Transverse colon (tissue), 4 donors: ENCODE measurements around the gene KREMEN2. TPM values are rescaled to one million over a fixed set of nuclear protein-coding genes. Genes with fewer than 3 reads are reported as not detected.

Source experiments
- DNase-seq: peaks from one replicate; pipeline ENCODE4 v3.0.0-alpha.2; 2019
- H3K27ac ChIP-seq, 4 donors: fragments of 200-600 bp; sonication (generic); 2 replicates each; pipeline ENCODE4 v1.5.1; 2016 to 2018; ENCODE audit warnings: inconsistent platforms in 4 of 4
- H3K27me3 ChIP-seq: fragments of 200-600 bp; sonication (generic); 2 replicates; pipeline ENCODE4 v1.5.1; 2017; ENCODE audit warnings: inconsistent platforms
- H3K36me3 ChIP-seq, 4 donors: fragments of 200-600 bp; sonication (generic); 2 replicates each; pipeline ENCODE4 v1.5.1; 2017 to 2019; ENCODE audit warnings: inconsistent platforms in 4 of 4
- H3K4me1 ChIP-seq, 4 donors: fragments of 200-600 bp; sonication (generic); 2 replicates each; pipeline ENCODE4 v1.5.1; 2017 to 2020; ENCODE audit warnings: inconsistent platforms in 4 of 4
- H3K4me3 ChIP-seq, 4 donors: fragments of 200-600 bp; sonication (generic); 1 replicate in 1 of 4; 2 replicates in 3 of 4; pipeline versions ENCODE4 v1.5.1 to v1.6.1; 2017 to 2019; ENCODE audit warnings: inconsistent platforms in 4 of 4
- H3K9me3 ChIP-seq, 2 donors: fragments of 200-600 bp; sonication (generic); 2 replicates each; pipeline ENCODE4 v1.5.1; 2017 to 2019; ENCODE audit warnings: inconsistent platforms in 2 of 2
- CTCF ChIP-seq, 5 experiments: fragments of 200-600 bp in 3 of 5; fragments of 450-650 bp in 2 of 5; sonication (generic) in 3 of 5; IDR thresholded peaks; 1 replicate in 2 of 5; 2 replicates in 3 of 5; pipeline ENCODE4 v1.5.1; 2016 to 2017; ENCODE audit warnings: antibody characterized with exemption in 5 of 5, inconsistent platforms in 3 of 5, mild to moderate bottlenecking in 2 of 5, moderate library complexity in 1 of 5
- EP300 ChIP-seq: sonication (generic); formaldehyde crosslinking; IDR thresholded peaks from one replicate; pipeline ENCODE4 v1.6.1; 2017; ENCODE audit warnings: antibody characterized with exemption, low read depth
- POLR2A ChIP-seq: fragments of 450-650 bp; IDR thresholded peaks from one replicate; pipeline ENCODE4 v1.6.1; 2016; ENCODE audit warnings: antibody characterized with exemption, mild to moderate bottlenecking, moderate library complexity
- POLR2AphosphoS5 ChIP-seq, 3 donors: sonication (generic); formaldehyde crosslinking; IDR thresholded peaks; one replicate each; pipeline ENCODE4 v1.6.1; 2016; ENCODE audit warnings: antibody characterized with exemption in 3 of 3
- WGBS, 2 donors: methylation state at CpG; one replicate each; pipeline ENCODE4 v1.1.5; 2018; ENCODE audit warnings: low coverage in 1 of 2; 5-methylcytosine and 5-hydroxymethylcytosine counted together
- in situ Hi-C, 4 donors: fragments of 200-750 bp; cut with MboI; loops; one replicate each; pipeline versions ENCODE4 v1.15.0 to v1.15.1; 2017; ENCODE audit warnings: low sequenced_read_pairs in 3 of 4, low pct_ligation_motif_present in 1 of 4, low pct_unique_long_range_greater_than_20kb in 1 of 4
- intact Hi-C: fragments of 100-400 bp; cut with DNase I; formaldehyde crosslinking; loops from one replicate; pipeline ENCODE4 v1.15.1; 2023; ENCODE audit warnings: low total_unique reads
- total RNA-seq, 4 donors: library from RNA; depleted of rRNA; stranded (reverse); fragments of >200 nt; gene quantifications; one replicate each; pipeline ENCODE4 v1.1.0, GENCODE V29; 2016

Gene KREMEN2
- total RNA-seq, 4 donors from 2014 or later = 0.79 to 3.2 (median 1.1) TPM; not detected in 1

- intact Hi-C loops = no loop called here
- peak overlapping the region in 3 of 4 donors; percentile 59 to 80 (median 63) for H3K4me3 ChIP-seq
Measured at GRCh38 chr16:2968368-2968737, 4.3 kb downstream of the KREMEN2 start.

GRCh38 chr16:2968738-2969544, 4.9 kb downstream of the KREMEN2 start, which contains the start of gene PAQR4:
Gene PAQR4 (plus strand): TSS chr16:2969348. CDS start chr16:2969675, 327 bp downstream.
- Histone ChIP-seq H3K9me3 (no peaks in the 10 kb centered on the region), H3K27me3 (peaks cover 49% of the 10 kb centered on the region), H3K36me3 (no peaks in the 10 kb centered on the region), H3K27ac (peak within 1 kb of the TSS; percentile 54 to 84 (median 74)), H3K4me1 (peaks cover 27 to 55% (median 50%) of the 10 kb centered on the region in 4 donors), H3K4me3 (peak within 1 kb of the TSS; percentile 38 to 80 (median 61))
- intact Hi-C loops (no loop called here), in situ Hi-C loops (no loop called here)
- peak; percentile 89 for DNase-seq
- 3% methylated on average over 47 of the region's 98 CpGs; no CpG with 5 or more reads in 1 of the 2 donors for WGBS, 2 donors
- TF ChIP-seq POLR2AphosphoS5 (IDR thresholded peaks at IDR 0.05) (peak in 2 of 3 donors; percentile 47 to 48), EP300 (no peak), POLR2A (peak; percentile 9), CTCF (IDR thresholded peaks at IDR 0.05) (no peak)

More at GRCh38 chr16:2968368-2968737, 4.3 kb downstream of the KREMEN2 start:
- 16% methylated on average over 18 of the region's 18 CpGs; no CpG with 5 or more reads in 1 of the 2 donors for WGBS, 2 donors
- peak overlapping the region; percentile 26 to 84 (median 74) for H3K27ac ChIP-seq
- DNase-seq = peak; percentile 42
- H3K4me1 ChIP-seq = peaks cover 32 to 61% (median 56%) of the 10 kb centered on the region in 4 donors
- in situ Hi-C loops = no loop called here
- peaks cover 55% of the 10 kb centered on the region for H3K27me3 ChIP-seq
- TF ChIP-seq CTCF (IDR thresholded peaks at IDR 0.05) = no peak
- TF ChIP-seq POLR2AphosphoS5 (IDR thresholded peaks at IDR 0.05) = no peak
- TF ChIP-seq EP300 = no peak
- no peak for TF ChIP-seq POLR2A
- H3K36me3 ChIP-seq = no peaks in the 10 kb centered on the region
- no peaks in the 10 kb centered on the region for H3K9me3 ChIP-seq

GRCh38 chr16:2969545-2970521, 5.8 kb downstream of the KREMEN2 start:
- Histone ChIP-seq H3K4me3 (peak overlapping the region; percentile 38 to 80 (median 61)), H3K27me3 (peaks cover 40% of the 10 kb centered on the region), H3K27ac (peak overlapping the region; percentile 54 to 84 (median 74)), H3K36me3 (no peaks in the 10 kb centered on the region), H3K9me3 (no peaks in the 10 kb centered on the region), H3K4me1 (peaks cover 18 to 46% (median 41%) of the 10 kb centered on the region in 4 donors)
- intact Hi-C loops (no loop called here), in situ Hi-C loops (no loop called here)
- DNase-seq = peak; percentile 68
- 6% methylated on average over 8 of the region's 83 CpGs; no CpG with 5 or more reads in 1 of the 2 donors for WGBS, 2 donors
- TF ChIP-seq POLR2A = peak; percentile 19
- no peak for TF ChIP-seq POLR2AphosphoS5 (IDR thresholded peaks at IDR 0.05)
- no peak for TF ChIP-seq EP300
- peak; percentile 35 to 57 (median 38) for TF ChIP-seq CTCF (IDR thresholded peaks at IDR 0.05)
